Measurements from ENCODE around the gene RAMACL.
A peak's percentile ranks its signal among the peaks of the same experiment; 100 is the strongest.

The RAMACL gene

GRCh38 chr6:166581091-166581511 lies 5.4 kb downstream of the RAMACL start:
- no peak for FAIRE-seq
- no peak for TF ChIP-seq POLR2AphosphoS5 (IDR thresholded peaks at IDR 0.05; ENCODE audit: low read depth, low read length)
- TF ChIP-seq TAF1 (IDR thresholded peaks at IDR 0.05; ENCODE audit: low read depth, low read length), result no peak
- no peak for TF ChIP-seq PAX5 (IDR thresholded peaks at IDR 0.05; ENCODE audit: insufficient read depth, low read length, severe bottlenecking)
- no peak for TF ChIP-seq POLR2A (IDR thresholded peaks at IDR 0.05; ENCODE audit: low read depth, low read length)
- TF ChIP-seq POU2F2 (IDR thresholded peaks at IDR 0.05; ENCODE audit: low read depth, low read length), result no peak
- TF ChIP-seq SPI1 (IDR thresholded peaks at IDR 0.05; ENCODE audit: low read depth, low read length), result no peak
- DNase-seq (ENCODE audit: insufficient read length, low spot score), result no peak

- no peak for FAIRE-seq
- no peak for TF ChIP-seq POLR2A (IDR thresholded peaks at IDR 0.05; ENCODE audit: low read depth, low read length)
- no peak for TF ChIP-seq SPI1 (IDR thresholded peaks at IDR 0.05; ENCODE audit: low read depth, low read length)
- TF ChIP-seq TAF1 (IDR thresholded peaks at IDR 0.05; ENCODE audit: low read depth, low read length), result no peak
- no peak for TF ChIP-seq POU2F2 (IDR thresholded peaks at IDR 0.05; ENCODE audit: low read depth, low read length)
- TF ChIP-seq POLR2AphosphoS5 (IDR thresholded peaks at IDR 0.05; ENCODE audit: low read depth, low read length), result no peak
- no peak for TF ChIP-seq PAX5 (IDR thresholded peaks at IDR 0.05; ENCODE audit: insufficient read depth, low read length, severe bottlenecking)
- DNase-seq (ENCODE audit: insufficient read length, low spot score), result no peak
Observed at GRCh38 chr6:166580076-166581050, 6.1 kb downstream of the RAMACL start.

- FAIRE-seq (no peak), DNase-seq (ENCODE audit: insufficient read length, low spot score) (no peak)
- no peak for TF ChIP-seq POU2F2 (IDR thresholded peaks at IDR 0.05; ENCODE audit: low read depth, low read length)
- no peak for TF ChIP-seq SPI1 (IDR thresholded peaks at IDR 0.05; ENCODE audit: low read depth, low read length)
- no peak for TF ChIP-seq PAX5 (IDR thresholded peaks at IDR 0.05; ENCODE audit: insufficient read depth, low read length, severe bottlenecking)
- TF ChIP-seq TAF1 (IDR thresholded peaks at IDR 0.05; ENCODE audit: low read depth, low read length), result no peak
- TF ChIP-seq POLR2A (IDR thresholded peaks at IDR 0.05; ENCODE audit: low read depth, low read length), result no peak
- TF ChIP-seq POLR2AphosphoS5 (IDR thresholded peaks at IDR 0.05; ENCODE audit: low read depth, low read length), result no peak
Observed at GRCh38 chr6:166579237-166579850, 7.1 kb downstream of the RAMACL start.

- DNase-seq (ENCODE audit: insufficient read length, low spot score), result no peak
- FAIRE-seq, result no peak
- TF ChIP-seq TAF1 (IDR thresholded peaks at IDR 0.05; ENCODE audit: low read depth, low read length) (no peak), POU2F2 (IDR thresholded peaks at IDR 0.05; ENCODE audit: low read depth, low read length) (no peak)
Observed at GRCh38 chr6:166578536-166579236, 7.8 kb downstream of the RAMACL start.

- DNase-seq (ENCODE audit: insufficient read length, low spot score) (no peak), FAIRE-seq (no peak)
- TF ChIP-seq SPI1 (IDR thresholded peaks at IDR 0.05; ENCODE audit: low read depth, low read length) (no peak), POLR2AphosphoS5 (IDR thresholded peaks at IDR 0.05; ENCODE audit: low read depth, low read length) (no peak), POLR2A (IDR thresholded peaks at IDR 0.05; ENCODE audit: low read depth, low read length) (no peak), PAX5 (IDR thresholded peaks at IDR 0.05; ENCODE audit: insufficient read depth, low read length, severe bottlenecking) (no peak), TAF1 (IDR thresholded peaks at IDR 0.05; ENCODE audit: low read depth, low read length) (no peak), POU2F2 (IDR thresholded peaks at IDR 0.05; ENCODE audit: low read depth, low read length) (no peak)
Observed at GRCh38 chr6:166575205-166575604, 11.3 kb downstream of the RAMACL start.

- no peak for TF ChIP-seq SPI1 (IDR thresholded peaks at IDR 0.05; ENCODE audit: low read depth, low read length)
- TF ChIP-seq POLR2A (IDR thresholded peaks at IDR 0.05; ENCODE audit: low read depth, low read length), result no peak
- TF ChIP-seq PAX5 (IDR thresholded peaks at IDR 0.05; ENCODE audit: insufficient read depth, low read length, severe bottlenecking), result no peak
- no peak for TF ChIP-seq TAF1 (IDR thresholded peaks at IDR 0.05; ENCODE audit: low read depth, low read length)
- TF ChIP-seq POU2F2 (IDR thresholded peaks at IDR 0.05; ENCODE audit: low read depth, low read length), result no peak
- no peak for TF ChIP-seq POLR2AphosphoS5 (IDR thresholded peaks at IDR 0.05; ENCODE audit: low read depth, low read length)
- no peak for FAIRE-seq
- DNase-seq (ENCODE audit: insufficient read length, low spot score), result no peak
Observed at GRCh38 chr6:166573511-166574216, 12.8 kb downstream of the RAMACL start.

GRCh38 chr6:166572370-166573261 lies 13.9 kb downstream of the RAMACL start:
- FAIRE-seq (peak; percentile 60), DNase-seq (ENCODE audit: insufficient read length, low spot score) (no peak)
- TF ChIP-seq TAF1 (IDR thresholded peaks at IDR 0.05; ENCODE audit: low read depth, low read length) (no peak), POLR2A (IDR thresholded peaks at IDR 0.05; ENCODE audit: low read depth, low read length) (no peak), SPI1 (IDR thresholded peaks at IDR 0.05; ENCODE audit: low read depth, low read length) (no peak)
